Chondrocyte (in vitro differentiated cells): ENCODE measurements around the gene FAM241A. TPM values are rescaled to one million over a fixed set of nuclear protein-coding genes. Genes with fewer than 3 reads are reported as not detected.

Source experiments
- DNase-seq: peaks from one replicate; pipeline ENCODE4 v3.0.0; 2021; ENCODE audit warnings: mixed read lengths, low spot score
- H3K27ac Mint-ChIP-seq: one replicate; pipeline ENCODE4 v1.8.0; 2021; ENCODE audit warnings: mild to moderate bottlenecking, moderate library complexity, mixed read lengths; ENCODE audit not compliant: unreplicated experiment
- H3K27me3 Mint-ChIP-seq: 2 replicates; pipeline ENCODE4 v1.8.0; 2021; ENCODE audit warnings: low read depth, mixed read lengths
- H3K36me3 Mint-ChIP-seq: 2 replicates; pipeline ENCODE4 v1.8.0; 2021; ENCODE audit warnings: low read depth, mixed read lengths
- H3K4me1 Mint-ChIP-seq: 2 replicates; pipeline ENCODE4 v1.8.0; 2021; ENCODE audit warnings: low read depth, mild to moderate bottlenecking, mixed read lengths
- H3K4me3 Mint-ChIP-seq: one replicate; pipeline ENCODE4 v1.8.0; 2021; ENCODE audit warnings: mild to moderate bottlenecking, moderate library complexity, mixed read lengths; ENCODE audit not compliant: unreplicated experiment
- H3K9me3 Mint-ChIP-seq: 2 replicates; pipeline ENCODE4 v1.8.0; 2021; ENCODE audit warnings: low read depth, mixed read lengths
- CTCF ChIP-seq: fragments of 200-600 bp; sonication (generic); IDR thresholded peaks from 2 replicates; pipeline ENCODE4 v1.5.0; 2021; ENCODE audit warnings: antibody characterized with exemption, mild to moderate bottlenecking, moderate library complexity
- total RNA-seq: library from RNA; stranded (reverse); gene quantifications from 3 replicates; pipeline ENCODE4 v1.2.1, GENCODE V29; 2021

FAM241A gene
- total RNA-seq, 1 donor from 2014 or later = 0.62 TPM

- Mint-ChIP-seq H3K36me3 (no peaks in the 10 kb centered on the region), H3K9me3 (no peaks in the 10 kb centered on the region), H3K27ac (no peak overlapping the region), H3K4me3 (no peak overlapping the region), H3K27me3 (peaks cover 8% of the 10 kb centered on the region), H3K4me1 (no peaks in the 10 kb centered on the region)
- no peak for TF ChIP-seq CTCF
- DNase-seq = no peak
Measured at GRCh38 chr4:112210777-112211176, 65.5 kb downstream of the FAM241A start.

GRCh38 chr4:112213091-112213490 is 67.8 kb downstream of the FAM241A start:
- no peak overlapping the region for H3K27ac Mint-ChIP-seq
- peaks cover 11% of the 10 kb centered on the region for H3K27me3 Mint-ChIP-seq
- no peaks in the 10 kb centered on the region for H3K36me3 Mint-ChIP-seq

GRCh38 chr4:112213856-112214255 is 68.6 kb downstream of the FAM241A start:
- H3K9me3 Mint-ChIP-seq = no peaks in the 10 kb centered on the region
- H3K36me3 Mint-ChIP-seq = no peaks in the 10 kb centered on the region

More at GRCh38 chr4:112213091-112213490, 67.8 kb downstream of the FAM241A start:
- no peak for TF ChIP-seq CTCF
- no peak for DNase-seq
- H3K4me3 Mint-ChIP-seq = no peak overlapping the region
- no peaks in the 10 kb centered on the region for H3K9me3 Mint-ChIP-seq
- no peaks in the 10 kb centered on the region for H3K4me1 Mint-ChIP-seq

GRCh38 chr4:112214390-112215264 is 69.4 kb downstream of the FAM241A start:
- DNase-seq = no peak
- Mint-ChIP-seq H3K4me3 (no peak overlapping the region), H3K27me3 (peaks cover 13% of the 10 kb centered on the region)

More at GRCh38 chr4:112213856-112214255, 68.6 kb downstream of the FAM241A start:
- no peak for DNase-seq
- TF ChIP-seq CTCF = no peak
- Mint-ChIP-seq H3K4me1 (no peaks in the 10 kb centered on the region), H3K4me3 (no peak overlapping the region), H3K27ac (no peak overlapping the region), H3K27me3 (peaks cover 13% of the 10 kb centered on the region)

More at GRCh38 chr4:112214390-112215264, 69.4 kb downstream of the FAM241A start:
- TF ChIP-seq CTCF = peak; percentile 76
- no peaks in the 10 kb centered on the region for H3K4me1 Mint-ChIP-seq
- no peaks in the 10 kb centered on the region for H3K9me3 Mint-ChIP-seq
- H3K36me3 Mint-ChIP-seq = no peaks in the 10 kb centered on the region
- no peak overlapping the region for H3K27ac Mint-ChIP-seq
